Right forelimb (tissue), 1 donor: Measurements from ENCODE around the gene RAB6A.
A peak's percentile ranks its signal among the peaks of the same experiment; 100 is the strongest.
"Not testable (repeated sequence)": the region's sequence is repeated elsewhere in the genome, so short reads cannot be mapped to it uniquely, and the experiment has no call there.

ENCODE experiments used
- DNase-seq: peaks from one replicate; pipeline ENCODE4 v3.0.0-alpha.2; 2018

RAB6A gene

GRCh38 chr11:73760679-73761402, at the start of gene RAB6A:
TSS of gene RAB6A (minus strand) at chr11:73761074. CDS start at chr11:73760635, 439 bp downstream.
- peak; percentile 99 for DNase-seq

GRCh38 chr11:73810637-73811036, 49.8 kb upstream of the RAB6A start:
- DNase-seq, result no peak

- DNase-seq, result no peak
Measured at GRCh38 chr11:73808052-73808451, 47.2 kb upstream of the RAB6A start.

GRCh38 chr11:73804712-73805111, 43.8 kb upstream of the RAB6A start:
- no peak for DNase-seq

GRCh38 chr11:73801136-73801535, 40.3 kb upstream of the RAB6A start:
- DNase-seq, result no peak

- no peak for DNase-seq
Measured at GRCh38 chr11:73800276-73800806, 39.5 kb upstream of the RAB6A start.

GRCh38 chr11:73797457-73797856, 36.6 kb upstream of the RAB6A start:
- DNase-seq, result peak; percentile 48

- no peak for DNase-seq
Measured at GRCh38 chr11:73795925-73796632, 35.2 kb upstream of the RAB6A start.

- no peak for DNase-seq
Measured at GRCh38 chr11:73792584-73792983, 31.7 kb upstream of the RAB6A start.

GRCh38 chr11:73789279-73789670, 28.4 kb upstream of the RAB6A start:
- no peak for DNase-seq

GRCh38 chr11:73787643-73788558, 27.0 kb upstream of the RAB6A start, which contains the start of gene MRPL48:
TSS of gene MRPL48 (plus strand) at chr11:73787874. CDS start at chr11:73787972, 98 bp downstream.
- peak; percentile 95 for DNase-seq

GRCh38 chr11:73787051-73787642, 26.3 kb upstream of the RAB6A start:
- no peak for DNase-seq

- DNase-seq, result not testable (repeated sequence)
Measured at GRCh38 chr11:73785467-73785866, 24.6 kb upstream of the RAB6A start.

- no peak for DNase-seq
Measured at GRCh38 chr11:73784734-73785133, 23.9 kb upstream of the RAB6A start.

GRCh38 chr11:73784080-73784634, 23.3 kb upstream of the RAB6A start:
- DNase-seq, result no peak

- no peak for DNase-seq
Measured at GRCh38 chr11:73783483-73784020, 22.7 kb upstream of the RAB6A start.

GRCh38 chr11:73781303-73781702, 20.4 kb upstream of the RAB6A start:
- no peak for DNase-seq

GRCh38 chr11:73779084-73779902, 18.4 kb upstream of the RAB6A start:
- DNase-seq, result peak; percentile 99

GRCh38 chr11:73770811-73771210, 9.9 kb upstream of the RAB6A start:
- DNase-seq, result not testable (repeated sequence)

- DNase-seq, result no peak
Measured at GRCh38 chr11:73766763-73767162, 5.9 kb upstream of the RAB6A start.

GRCh38 chr11:73762732-73763131, 1.9 kb upstream of the RAB6A start:
- no peak for DNase-seq
